Loucy (cell line): Measurements from ENCODE around the gene TESPA1.

Experiments
- EZH2phosphoT487 ChIP-seq: fragments of 200-600 bp; IDR thresholded peaks from 2 replicates; pipeline ENCODE4 v1.6.1; 2018; ENCODE audit warnings: antibody characterized with exemption, mild to moderate bottlenecking, moderate library complexity, borderline replicate concordance
- TF ChIP-seq, protein P1 (sequence below): fragments of 200-600 bp; sonication (generic); conservative IDR thresholded peaks from 2 replicates; pipeline ENCODE4 v1.5.1; 2014; ENCODE audit warnings: mild to moderate bottlenecking, antibody characterized with exemption, low read length

- TF ChIP-seq, protein P1, sequence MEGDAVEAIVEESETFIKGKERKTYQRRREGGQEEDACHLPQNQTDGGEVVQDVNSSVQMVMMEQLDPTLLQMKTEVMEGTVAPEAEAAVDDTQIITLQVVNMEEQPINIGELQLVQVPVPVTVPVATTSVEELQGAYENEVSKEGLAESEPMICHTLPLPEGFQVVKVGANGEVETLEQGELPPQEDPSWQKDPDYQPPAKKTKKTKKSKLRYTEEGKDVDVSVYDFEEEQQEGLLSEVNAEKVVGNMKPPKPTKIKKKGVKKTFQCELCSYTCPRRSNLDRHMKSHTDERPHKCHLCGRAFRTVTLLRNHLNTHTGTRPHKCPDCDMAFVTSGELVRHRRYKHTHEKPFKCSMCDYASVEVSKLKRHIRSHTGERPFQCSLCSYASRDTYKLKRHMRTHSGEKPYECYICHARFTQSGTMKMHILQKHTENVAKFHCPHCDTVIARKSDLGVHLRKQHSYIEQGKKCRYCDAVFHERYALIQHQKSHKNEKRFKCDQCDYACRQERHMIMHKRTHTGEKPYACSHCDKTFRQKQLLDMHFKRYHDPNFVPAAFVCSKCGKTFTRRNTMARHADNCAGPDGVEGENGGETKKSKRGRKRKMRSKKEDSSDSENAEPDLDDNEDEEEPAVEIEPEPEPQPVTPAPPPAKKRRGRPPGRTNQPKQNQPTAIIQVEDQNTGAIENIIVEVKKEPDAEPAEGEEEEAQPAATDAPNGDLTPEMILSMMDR: no peak
- TF ChIP-seq EZH2phosphoT487: no peak
Measured at GRCh38 chr12:55019784-55020183, 35.2 kb upstream of the TESPA1 start, which contains the start of gene NEUROD4.
